DND-41 (cell line): ENCODE measurements around the gene OLFML2A.

Experiments
- CTCF ChIP-seq: IDR thresholded peaks from 2 replicates; pipeline ENCODE4 v1.5.1; 2012; ENCODE audit warnings: borderline replicate concordance, low read length, moderate library complexity, mild to moderate bottlenecking; ENCODE audit not compliant: poor library complexity, severe bottlenecking; ENCODE audit errors: extremely low read depth
- EZH2 ChIP-seq: IDR thresholded peaks from 3 replicates; pipeline ENCODE4 v1.6.1; 2012; ENCODE audit warnings: borderline replicate concordance, low read depth, mild to moderate bottlenecking, moderate library complexity, low read length, inconsistent platforms; ENCODE audit not compliant: severe bottlenecking

DNA sequence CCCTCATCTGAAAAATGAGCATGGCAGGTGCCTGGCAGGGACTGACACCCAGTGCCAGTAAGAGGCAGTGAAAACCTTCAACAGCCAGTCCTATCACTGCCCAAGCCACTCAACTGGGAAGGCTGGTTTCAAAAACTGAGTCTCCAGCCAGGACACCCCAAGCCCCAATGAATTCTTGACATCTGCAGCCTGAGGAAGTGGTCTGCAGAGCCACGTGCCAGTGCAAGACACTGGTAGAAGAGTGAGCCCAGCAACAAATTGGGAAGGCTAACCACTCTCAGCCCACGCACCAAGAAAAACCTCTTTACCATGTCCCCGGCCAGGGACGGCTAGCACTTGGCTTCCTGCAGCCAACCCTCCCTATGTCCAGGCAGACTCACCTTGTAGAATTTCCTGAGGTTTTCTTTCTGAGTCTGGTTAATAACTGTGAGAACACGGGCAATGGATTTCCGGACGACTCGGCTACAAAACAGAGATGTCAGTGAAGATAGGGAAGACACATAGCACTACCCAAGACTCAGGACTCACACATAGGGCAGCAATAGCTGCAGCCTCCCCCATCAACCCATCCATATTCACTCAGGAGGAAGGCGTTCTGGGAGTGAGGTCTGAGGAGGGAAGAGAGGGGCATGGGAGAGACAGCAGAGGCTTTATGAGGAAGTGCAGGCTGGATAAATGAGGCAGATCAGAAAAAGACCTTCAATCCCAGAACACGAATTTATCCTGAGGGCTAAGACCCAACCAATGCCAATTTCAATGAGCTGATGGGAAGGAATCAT is 83.1 kb downstream of the OLFML2A start:
- TF ChIP-seq CTCF = no peak
- TF ChIP-seq EZH2 = no peak
